Vagina (tissue), 2 donors: Measurements from ENCODE around the gene STAT4.

Experiments
- POLR2A ChIP-seq, 2 donors: fragments of 450-650 bp; IDR thresholded peaks; one replicate each; pipeline ENCODE4 v1.6.1; 2017; ENCODE audit warnings: antibody characterized with exemption in 2 of 2, mild to moderate bottlenecking in 2 of 2, moderate library complexity in 2 of 2
- POLR2AphosphoS5 ChIP-seq, 2 donors: sonication (generic); formaldehyde crosslinking; IDR thresholded peaks; one replicate each; pipeline ENCODE4 v1.9.0; 2017; ENCODE audit warnings: antibody characterized with exemption in 2 of 2, mild to moderate bottlenecking in 2 of 2, low read depth in 1 of 2; ENCODE audit not compliant: insufficient read depth in 1 of 2

DNA sequence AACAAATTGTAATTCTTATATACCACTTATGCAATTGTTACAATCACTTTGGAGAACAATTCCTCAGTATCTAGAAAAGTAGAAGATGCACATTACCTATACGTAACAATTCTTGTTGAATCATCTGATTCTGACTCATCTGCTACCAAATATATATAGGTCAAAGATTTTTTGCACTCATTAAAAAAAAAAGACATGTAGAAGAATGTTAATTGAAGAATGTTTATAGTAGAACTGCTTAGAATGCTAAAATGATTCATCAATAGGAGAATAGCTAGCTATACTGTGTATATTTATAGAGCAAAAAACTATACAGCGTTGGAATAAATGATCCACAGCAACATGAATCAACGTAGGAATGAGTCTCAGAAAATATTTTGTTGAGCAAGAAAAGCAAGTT, 107.4 kb downstream of the STAT4 start:
- no peak for TF ChIP-seq POLR2AphosphoS5 (IDR thresholded peaks at IDR 0.05; ENCODE audit: insufficient read depth in 1 of 2, low read depth in 1 of 2)
- no peak for TF ChIP-seq POLR2A (IDR thresholded peaks at IDR 0.05)
